HG03064 (cell line): Measurements from ENCODE around the gene TSPAN31.

Experiments
- ATAC-seq: cut with Tn5 transposase; IDR thresholded peaks from one replicate; pipeline ENCODE4 v1.9.1; 2021; ENCODE audit warnings: low read depth; ENCODE audit not compliant: unreplicated experiment

The TSPAN31 gene

GRCh38 chr12:57782243-57782607 lies 37.4 kb downstream of the TSPAN31 start:
- ATAC-seq, result no peak

GRCh38 chr12:57782608-57783465 lies 38.0 kb downstream of the TSPAN31 start, which contains the start of gene TSFM:
TSFM (plus strand) TSS chr12:57782787; CDS start chr12:57782802, 15 bp downstream.
- peak; percentile 74 for ATAC-seq

GRCh38 chr12:57783466-57783801 lies 38.6 kb downstream of the TSPAN31 start:
- no peak for ATAC-seq

- no peak for ATAC-seq
These were observed 39.0 kb downstream of the TSPAN31 start for GRCh38 chr12:57783861-57784260.

GRCh38 chr12:57793920-57794319 lies 49.1 kb downstream of the TSPAN31 start:
- ATAC-seq, result no peak

- ATAC-seq, result no peak
These were observed 50.5 kb downstream of the TSPAN31 start for GRCh38 chr12:57795354-57795753.

- no peak for ATAC-seq
These were observed 52.2 kb downstream of the TSPAN31 start for GRCh38 chr12:57796996-57797395.

GRCh38 chr12:57797933-57798332 lies 53.1 kb downstream of the TSPAN31 start:
- ATAC-seq, result no peak
